DOHH2 (cell line): ENCODE data around the gene BTRC.

Source experiments
- CTCF ChIP-seq: fragments of 200-600 bp; sonication (generic); IDR thresholded peaks from one replicate; pipeline ENCODE4 v1.5.1; 2014; ENCODE audit warnings: antibody characterized with exemption, mild to moderate bottlenecking, low read depth, low read length; ENCODE audit not compliant: poor library complexity, severe bottlenecking
- EZH2phosphoT487 ChIP-seq: fragments of 200-600 bp; sonication (generic); IDR thresholded peaks from 2 replicates; pipeline ENCODE4 v1.6.1; 2017; ENCODE audit warnings: borderline replicate concordance, mild to moderate bottlenecking, antibody characterized with exemption, low read length, moderate library complexity, mixed read lengths

- no peak for TF ChIP-seq CTCF
- TF ChIP-seq EZH2phosphoT487: no peak
These were observed 133.4 kb downstream of the BTRC start for GRCh38 chr10:101487399-101487798.
